Caco-2 (cell line): ENCODE data around the gene MPO. TPM values are rescaled to one million over a fixed set of nuclear protein-coding genes. Genes with fewer than 3 reads are reported as not detected.

Source experiments
- BruUV-seq: library from RNA; stranded (reverse); fragments of 400-500 nt; replicated peaks from 2 replicates; lab custom pipeline; 2021; lab: Mats Ljungman, UMichigan
- CTCF ChIA-PET: fragments of 300-600 bp; sonication (Branson Sonifier 250); formaldehyde crosslinking; loops from one replicate; lab custom pipeline; 2022; ENCODE audit warnings: antibody characterized with exemption; lab: Charles Lee
- POLR2A ChIA-PET: fragments of 300-600 bp; sonication (Branson Sonifier 250); formaldehyde crosslinking; loops from one replicate; lab custom pipeline; 2022; ENCODE audit warnings: antibody characterized with exemption; lab: Charles Lee
- DNase-seq, 2 experiments: peaks; one replicate each; pipeline versions ENCODE4 v3.0.0 to v3.0.0-alpha.2; 2020 to 2022
- H3K27me3 ChIP-seq: replicated peaks from 2 replicates; pipeline ENCODE4 v1.6.0; 2011; ENCODE audit warnings: low read length; ENCODE audit not compliant: control insufficient read depth, insufficient read depth
- H3K36me3 ChIP-seq: 2 replicates; pipeline ENCODE4 v1.5.1; 2011; ENCODE audit warnings: low read length; ENCODE audit not compliant: control insufficient read depth, insufficient read depth
- H3K4me1 ChIP-seq: fragments of 250-450 bp; sonication (Bioruptor Pico); 2 replicates; pipeline ENCODE4 v1.5.1; 2020; ENCODE audit warnings: mild to moderate bottlenecking
- H3K4me3 ChIP-seq: 2 replicates; pipeline ENCODE4 v1.5.1; 2011; ENCODE audit warnings: low read depth, mild to moderate bottlenecking, control low read depth, low read length
- H3K9me3 ChIP-seq: fragments of 250-450 bp; sonication (Bioruptor Pico); 2 replicates; pipeline ENCODE4 v1.5.1; 2020; ENCODE audit warnings: mild to moderate bottlenecking, moderate library complexity
- H3K27ac Mint-ChIP-seq: one replicate; pipeline ENCODE4 v1.8.0; 2022; ENCODE audit warnings: mixed read lengths; ENCODE audit not compliant: unreplicated experiment
- H3K27me3 Mint-ChIP-seq: one replicate; pipeline ENCODE4 v1.8.0; 2022; ENCODE audit warnings: mixed read lengths; ENCODE audit not compliant: insufficient read depth, unreplicated experiment
- H3K36me3 Mint-ChIP-seq: one replicate; pipeline ENCODE4 v1.8.0; 2022; ENCODE audit warnings: mild to moderate bottlenecking, mixed read lengths; ENCODE audit not compliant: insufficient read depth, unreplicated experiment
- H3K4me1 Mint-ChIP-seq: one replicate; pipeline ENCODE4 v1.8.0; 2022; ENCODE audit warnings: low read depth, mixed read lengths; ENCODE audit not compliant: unreplicated experiment
- H3K4me3 Mint-ChIP-seq: one replicate; pipeline ENCODE4 v1.8.0; 2022; ENCODE audit warnings: mild to moderate bottlenecking, moderate library complexity, mixed read lengths; ENCODE audit not compliant: unreplicated experiment
- H3K9me3 Mint-ChIP-seq: one replicate; pipeline ENCODE4 v1.8.0; 2022; ENCODE audit warnings: mixed read lengths; ENCODE audit not compliant: unreplicated experiment
- CTCF ChIP-seq, 2 experiments: fragments of 200-600 bp in 1 of 2; IDR thresholded peaks; 1 replicate in 1 of 2; 2 replicates in 1 of 2; pipeline versions ENCODE4 v1.5.1 to v1.8.0; 2011 to 2022; ENCODE audit warnings: antibody characterized with exemption in 1 of 2, control low read depth in 1 of 2, inconsistent platforms in 1 of 2, low read depth in 1 of 2, low read length in 1 of 2, mild to moderate bottlenecking in 1 of 2, moderate library complexity in 1 of 2; ENCODE audit not compliant: insufficient read depth in 1 of 2, severe bottlenecking in 1 of 2, unreplicated experiment in 1 of 2
- intact Hi-C: fragments of 100-400 bp; cut with micrococcal nuclease; formaldehyde crosslinking; loops from one replicate; pipeline ENCODE4 v1.10.0; 2022; ENCODE audit not compliant: unreplicated experiment
- total RNA-seq: library from RNA; stranded (reverse); gene quantifications from 2 replicates; pipeline ENCODE4 v1.2.3, GENCODE V29; 2022

MPO gene
- total RNA-seq, 1 experiment from 2014 or later = 0.23 TPM

GRCh38 chr17:58227733-58228132, 53.0 kb downstream of the MPO start:
- no peak for TF ChIP-seq CTCF (IDR thresholded peaks at IDR 0.05; ENCODE audit: insufficient read depth in 1 of 2, low read depth in 1 of 2, low read length in 1 of 2, severe bottlenecking in 1 of 2, unreplicated experiment in 1 of 2)
- Histone ChIP-seq H3K4me3 (no peak overlapping the region), H3K36me3 (no peaks in the 10 kb centered on the region), H3K27me3 (no peaks in the 10 kb centered on the region; the same call in 1 of the 2 replicates), H3K4me1 (no peaks in the 10 kb centered on the region), H3K9me3 (no peaks in the 10 kb centered on the region; the same call in 1 of the 2 replicates)
- H3K4me1 Mint-ChIP-seq = peaks cover 9% of the 10 kb centered on the region
- ChIA-PET CTCF (no interaction called here), POLR2A (interaction anchor here (1.0 kb wide), 1 partner anchor 8 kb away, joined by 3 read pairs; the partner anchor contains the start of gene MKS1)
- intact Hi-C loops = no loop called here
- H3K36me3 Mint-ChIP-seq = no peaks in the 10 kb centered on the region
- H3K27ac Mint-ChIP-seq = no peak overlapping the region
- H3K4me3 Mint-ChIP-seq = no peak overlapping the region
- H3K9me3 Mint-ChIP-seq = no peaks in the 10 kb centered on the region
- DNase-seq = no peak
- no TSS peak for BruUV-seq
- H3K27me3 Mint-ChIP-seq = peaks cover 7% of the 10 kb centered on the region

- no peaks in the 10 kb centered on the region; the same call in 1 of the 2 replicates for H3K27me3 ChIP-seq
- H3K9me3 ChIP-seq = no peaks in the 10 kb centered on the region
- no peak overlapping the region for H3K4me3 Mint-ChIP-seq
- no peaks in the 10 kb centered on the region for H3K4me1 ChIP-seq
- no peak overlapping the region for H3K27ac Mint-ChIP-seq
- ChIA-PET CTCF (interaction anchor here (0.7 kb wide), 2 partner anchors 24 to 223 kb away, joined by 3 read pairs; no protein-coding TSS in a partner anchor), POLR2A (interaction anchor here (0.6 kb wide), 1 partner anchor 156 kb away, joined by 3 read pairs; no protein-coding TSS in a partner anchor)
- DNase-seq = no peak
- H3K4me1 Mint-ChIP-seq = peaks cover 9% of the 10 kb centered on the region
- intact Hi-C loops = no loop called here
- no peak for TF ChIP-seq CTCF (IDR thresholded peaks at IDR 0.05; ENCODE audit: insufficient read depth in 1 of 2, low read depth in 1 of 2, low read length in 1 of 2, severe bottlenecking in 1 of 2, unreplicated experiment in 1 of 2)
- H3K4me3 ChIP-seq = no peak overlapping the region
- peaks cover 2% of the 10 kb centered on the region for H3K36me3 Mint-ChIP-seq
- H3K9me3 Mint-ChIP-seq = no peaks in the 10 kb centered on the region
- H3K27me3 Mint-ChIP-seq = peaks cover 5% of the 10 kb centered on the region
- no peaks in the 10 kb centered on the region for H3K36me3 ChIP-seq
- no TSS peak for BruUV-seq
These were observed 56.4 kb downstream of the MPO start for GRCh38 chr17:58224315-58224714.

Other genes starting within 250 kb of the MPO start
- 67.8 and 80.6 TPM in 2 replicates for gene DYNLL2, start 197.5 kb downstream of the MPO start, total RNA-seq
- not detected in 2 replicates for gene OR4D1, start 132.6 kb downstream of the MPO start, total RNA-seq
- gene OR4D2, start 114.0 kb downstream of the MPO start, total RNA-seq = not detected in 2 replicates
- gene EPX, start 88.2 kb downstream of the MPO start, total RNA-seq = not detected in 2 replicates
- gene MKS1, start 61.7 kb downstream of the MPO start, total RNA-seq = 25.5 and 28.6 TPM in 2 replicates
- 0.23 and 0.54 TPM in 2 replicates for gene LPO, start 42.4 kb downstream of the MPO start, total RNA-seq
- 6.0 and 7.4 TPM in 2 replicates for gene TSPOAP1, start 47.9 kb upstream of the MPO start, total RNA-seq
- 70.9 and 71.4 TPM in 2 replicates for gene SUPT4H1, start 71.3 kb upstream of the MPO start, total RNA-seq
- gene RNF43, start 136.6 kb upstream of the MPO start, total RNA-seq = 84.2 and 87.1 TPM in 2 replicates
- gene HSF5, start 207.5 kb upstream of the MPO start, total RNA-seq = 0.98 and 1.1 TPM in 2 replicates
- 62.6 and 73.6 TPM in 2 replicates for gene MTMR4, start 233.7 kb upstream of the MPO start, total RNA-seq